ENCODE measurements around the gene SLC35F3.

GRCh38 chr1:233897325-233898162, 6.9 kb upstream of the SLC35F3 start:
- TF ChIP-seq CTCF (IDR thresholded peaks at IDR 0.05), result no peak
- no peak for TF ChIP-seq POLR2A (IDR thresholded peaks at IDR 0.05)

Data from ovary (tissue), 3 donors.